Liver (tissue), 9 donors: ENCODE results near the gene MYCBPAP. TPM values are rescaled to one million over a fixed set of nuclear protein-coding genes. Genes with fewer than 3 reads are reported as not detected.

Experiments
- DNase-seq: peaks from one replicate; pipeline ENCODE4 v3.0.0-alpha.2; 2017; ENCODE audit warnings: low spot score
- H3K27ac ChIP-seq, 2 donors: one replicate each; pipeline ENCODE4 v1.7.0; 2013; ENCODE audit warnings: inconsistent platforms in 2 of 2, low read length in 2 of 2, control low read depth in 1 of 2, low read depth in 1 of 2, mild to moderate bottlenecking in 1 of 2
- H3K27me3 ChIP-seq, 4 donors: one replicate each; pipeline versions ENCODE4 v1.6.1 to v1.7.0; 2013; ENCODE audit warnings: low read length in 3 of 4, inconsistent platforms in 1 of 4, mild to moderate bottlenecking in 1 of 4, moderate library complexity in 1 of 4; ENCODE audit not compliant: control insufficient read depth in 4 of 4, insufficient read depth in 4 of 4
- H3K36me3 ChIP-seq, 4 donors: one replicate each; pipeline versions ENCODE4 v1.6.1 to v1.7.0; 2013; ENCODE audit warnings: low read length in 3 of 4, mild to moderate bottlenecking in 3 of 4, low read depth in 1 of 4, moderate library complexity in 1 of 4; ENCODE audit not compliant: control insufficient read depth in 4 of 4, insufficient read depth in 3 of 4
- H3K4me1 ChIP-seq, 4 donors: one replicate each; pipeline versions ENCODE4 v1.6.1 to v1.7.0; 2013; ENCODE audit warnings: low read length in 3 of 4, mild to moderate bottlenecking in 3 of 4, moderate library complexity in 1 of 4; ENCODE audit not compliant: control insufficient read depth in 4 of 4, insufficient read depth in 4 of 4
- H3K4me3 ChIP-seq, 3 donors: one replicate each; pipeline versions ENCODE4 v1.6.1 to v1.7.0; 2013; ENCODE audit warnings: low read length in 3 of 3, control low read depth in 1 of 3, low read depth in 1 of 3, mild to moderate bottlenecking in 1 of 3
- H3K9ac ChIP-seq, 2 donors: one replicate each; pipeline ENCODE4 v1.7.0; 2013; ENCODE audit warnings: low read length in 2 of 2, mild to moderate bottlenecking in 2 of 2, moderate library complexity in 2 of 2, control low read depth in 1 of 2, low read depth in 1 of 2
- H3K9me3 ChIP-seq, 4 donors: one replicate each; pipeline versions ENCODE4 v1.6.1 to v1.7.0; 2013; ENCODE audit warnings: low read length in 3 of 4; ENCODE audit not compliant: control insufficient read depth in 4 of 4
- EGR1 ChIP-seq, 2 donors: IDR thresholded peaks; 2 replicates each; pipeline ENCODE4 v1.6.1; 2016 to 2018; ENCODE audit warnings: antibody characterized with exemption in 2 of 2, low read depth in 2 of 2
- FOXA1 ChIP-seq: IDR thresholded peaks from 2 replicates; pipeline ENCODE4 v1.6.1; 2016; ENCODE audit warnings: antibody characterized with exemption
- FOXA2 ChIP-seq: IDR thresholded peaks from 2 replicates; pipeline ENCODE4 v1.6.1; 2016; ENCODE audit warnings: antibody characterized with exemption
- HNF4A ChIP-seq, 2 donors: conservative IDR thresholded peaks; 2 replicates each; pipeline ENCODE4 v1.6.1; 2016; ENCODE audit warnings: antibody characterized with exemption in 2 of 2, mild to moderate bottlenecking in 2 of 2
- HNF4G ChIP-seq: IDR thresholded peaks from 2 replicates; pipeline ENCODE4 v1.6.1; 2016; ENCODE audit warnings: antibody characterized with exemption
- JUND ChIP-seq, 2 donors: IDR thresholded peaks; 2 replicates each; pipeline ENCODE4 v1.6.1; 2016; ENCODE audit warnings: antibody characterized with exemption in 2 of 2
- NR2F2 ChIP-seq: IDR thresholded peaks from 2 replicates; pipeline ENCODE4 v1.6.1; 2016; ENCODE audit warnings: antibody characterized with exemption
- RAD21 ChIP-seq, 2 donors: IDR thresholded peaks; 2 replicates each; pipeline ENCODE4 v1.6.1; 2016; ENCODE audit warnings: antibody characterized with exemption in 2 of 2, mild to moderate bottlenecking in 2 of 2
- RXRA ChIP-seq, 2 donors: IDR thresholded peaks; 2 replicates each; pipeline ENCODE4 v1.6.1; 2017 to 2018; ENCODE audit warnings: antibody characterized with exemption in 2 of 2, mild to moderate bottlenecking in 1 of 2
- SP1 ChIP-seq: IDR thresholded peaks from 2 replicates; pipeline ENCODE4 v1.6.1; 2018; ENCODE audit warnings: antibody characterized with exemption, mild to moderate bottlenecking
- TAF1 ChIP-seq: conservative IDR thresholded peaks from 2 replicates; pipeline ENCODE4 v1.6.1; 2016; ENCODE audit warnings: antibody characterized with exemption, mild to moderate bottlenecking
- YY1 ChIP-seq: IDR thresholded peaks from 2 replicates; pipeline ENCODE4 v1.6.1; 2016; ENCODE audit warnings: antibody characterized with exemption, mild to moderate bottlenecking
- WGBS: extraction: QIAGEN DNeasy Blood & Tissue Kit; methylation state at CpG from one replicate; pipeline ENCODE4 v1.1.7; 2013; 5-methylcytosine and 5-hydroxymethylcytosine counted together
- polyA plus RNA-seq, 2 donors: library from polyadenylated mRNA; stranded (reverse) in 1 of 2; unstranded in 1 of 2; fragments of 200-250 nt in 1 of 2; fragments of >200 nt in 1 of 2; fragmentation: Nextera tagmentation in 1 of 2; extraction: Ambion mirVana in 1 of 2; gene quantifications; one replicate each; pipeline versions ENCODE4 v1.2.1 to v1.2.3, GENCODE V29; 2013 to 2015
- total RNA-seq, 2 donors: library from RNA; depleted of rRNA; stranded (reverse); fragments of >200 nt; gene quantifications; one replicate each; pipeline ENCODE4 v1.2.3, GENCODE V29; 2014
- TF ChIP-seq, protein P1 (sequence below): IDR thresholded peaks from 2 replicates; pipeline ENCODE4 v1.6.1; 2016; ENCODE audit warnings: antibody characterized with exemption
- TF ChIP-seq, protein P2 (sequence below): IDR thresholded peaks from 2 replicates; pipeline ENCODE4 v1.6.1; 2016; ENCODE audit warnings: antibody characterized with exemption
- TF ChIP-seq, protein P3 (sequence below): fragments of 150-350 bp; IDR thresholded peaks from 2 replicates; pipeline ENCODE4 v1.5.1; 2017; ENCODE audit warnings: improper control_type of control experiment, low read depth, low read length; ENCODE audit not compliant: missing input control
- TF ChIP-seq, protein P4 (sequence below): IDR thresholded peaks from 2 replicates; pipeline ENCODE4 v1.6.1; 2016; ENCODE audit warnings: antibody characterized with exemption, mild to moderate bottlenecking
- donor health status: healthy.
- donor health status: healthy.
- donor health status: healthy.
- donor health status: healthy.
- donor health status: healthy.

Gene MYCBPAP
- total and polyA plus RNA-seq, 4 donors, result 0.23 to 0.25 TPM; not detected in 2

DNA sequence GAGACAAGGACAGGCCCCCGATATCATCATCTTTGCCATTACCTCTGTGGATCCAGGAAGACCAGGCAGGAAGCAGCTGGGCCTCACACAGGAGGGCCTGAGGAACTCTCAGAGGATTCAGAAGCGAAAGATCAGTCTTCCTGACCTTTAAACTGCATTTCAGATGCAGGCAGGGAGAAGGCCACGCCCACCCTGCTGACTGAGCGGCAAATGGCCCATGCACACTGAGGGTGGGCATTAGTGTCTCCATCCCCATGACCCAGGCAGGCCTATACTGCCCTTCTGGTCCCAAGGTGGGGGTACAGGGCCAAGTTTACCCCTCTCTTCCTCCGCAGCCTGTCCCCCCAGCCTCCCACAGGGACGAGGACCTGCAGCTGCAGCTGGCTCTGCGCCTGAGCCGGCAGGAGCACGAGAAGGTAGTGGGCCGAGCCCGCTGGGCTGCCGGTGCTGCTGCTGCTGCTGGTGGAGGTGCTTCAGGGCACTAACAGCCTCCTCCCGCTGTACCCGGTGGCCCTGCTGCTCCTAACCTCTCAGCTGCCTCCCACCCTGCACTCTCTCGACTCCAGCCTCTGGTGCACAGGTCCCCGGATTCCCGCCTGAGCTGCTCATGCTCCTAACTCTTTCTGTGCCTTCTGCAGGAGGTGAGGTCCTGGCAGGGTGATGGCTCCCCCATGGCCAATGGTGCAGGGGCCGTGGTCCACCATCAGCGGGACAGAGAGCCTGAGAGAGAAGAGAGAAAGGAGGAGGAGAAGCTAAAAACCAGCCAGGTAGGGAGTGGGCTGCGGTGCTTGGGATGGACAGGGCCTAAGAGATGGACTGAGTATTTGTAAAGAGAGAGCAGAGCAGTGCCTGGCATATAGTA lies 30.5 kb downstream of the MYCBPAP start:
- DNase-seq, result no peak
- no peak overlapping the region for H3K9ac ChIP-seq
- peaks cover 4 to 17% (median 14%) of the 10 kb centered on the region in 4 donors for H3K4me1 ChIP-seq
- no peak for TF ChIP-seq JUND (IDR thresholded peaks at IDR 0.05)
- no peak for TF ChIP-seq YY1
- TF ChIP-seq SP1, result no peak
- TF ChIP-seq RAD21 (IDR thresholded peaks at IDR 0.05), result no peak
- TF ChIP-seq TAF1, result no peak
- TF ChIP-seq HNF4A (conservative IDR thresholded peaks at IDR 0.05), result no peak
- TF ChIP-seq, protein P1, sequence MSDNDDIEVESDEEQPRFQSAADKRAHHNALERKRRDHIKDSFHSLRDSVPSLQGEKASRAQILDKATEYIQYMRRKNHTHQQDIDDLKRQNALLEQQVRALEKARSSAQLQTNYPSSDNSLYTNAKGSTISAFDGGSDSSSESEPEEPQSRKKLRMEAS, result no peak
- TF ChIP-seq FOXA1, result no peak
- TF ChIP-seq NR2F2, result no peak
- TF ChIP-seq, protein P2, sequence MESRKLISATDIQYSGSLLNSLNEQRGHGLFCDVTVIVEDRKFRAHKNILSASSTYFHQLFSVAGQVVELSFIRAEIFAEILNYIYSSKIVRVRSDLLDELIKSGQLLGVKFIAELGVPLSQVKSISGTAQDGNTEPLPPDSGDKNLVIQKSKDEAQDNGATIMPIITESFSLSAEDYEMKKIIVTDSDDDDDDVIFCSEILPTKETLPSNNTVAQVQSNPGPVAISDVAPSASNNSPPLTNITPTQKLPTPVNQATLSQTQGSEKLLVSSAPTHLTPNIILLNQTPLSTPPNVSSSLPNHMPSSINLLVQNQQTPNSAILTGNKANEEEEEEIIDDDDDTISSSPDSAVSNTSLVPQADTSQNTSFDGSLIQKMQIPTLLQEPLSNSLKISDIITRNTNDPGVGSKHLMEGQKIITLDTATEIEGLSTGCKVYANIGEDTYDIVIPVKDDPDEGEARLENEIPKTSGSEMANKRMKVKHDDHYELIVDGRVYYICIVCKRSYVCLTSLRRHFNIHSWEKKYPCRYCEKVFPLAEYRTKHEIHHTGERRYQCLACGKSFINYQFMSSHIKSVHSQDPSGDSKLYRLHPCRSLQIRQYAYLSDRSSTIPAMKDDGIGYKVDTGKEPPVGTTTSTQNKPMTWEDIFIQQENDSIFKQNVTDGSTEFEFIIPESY, result no peak
- no peak for TF ChIP-seq RXRA (IDR thresholded peaks at IDR 0.05)
- TF ChIP-seq FOXA2, result no peak
- TF ChIP-seq, protein P3, sequence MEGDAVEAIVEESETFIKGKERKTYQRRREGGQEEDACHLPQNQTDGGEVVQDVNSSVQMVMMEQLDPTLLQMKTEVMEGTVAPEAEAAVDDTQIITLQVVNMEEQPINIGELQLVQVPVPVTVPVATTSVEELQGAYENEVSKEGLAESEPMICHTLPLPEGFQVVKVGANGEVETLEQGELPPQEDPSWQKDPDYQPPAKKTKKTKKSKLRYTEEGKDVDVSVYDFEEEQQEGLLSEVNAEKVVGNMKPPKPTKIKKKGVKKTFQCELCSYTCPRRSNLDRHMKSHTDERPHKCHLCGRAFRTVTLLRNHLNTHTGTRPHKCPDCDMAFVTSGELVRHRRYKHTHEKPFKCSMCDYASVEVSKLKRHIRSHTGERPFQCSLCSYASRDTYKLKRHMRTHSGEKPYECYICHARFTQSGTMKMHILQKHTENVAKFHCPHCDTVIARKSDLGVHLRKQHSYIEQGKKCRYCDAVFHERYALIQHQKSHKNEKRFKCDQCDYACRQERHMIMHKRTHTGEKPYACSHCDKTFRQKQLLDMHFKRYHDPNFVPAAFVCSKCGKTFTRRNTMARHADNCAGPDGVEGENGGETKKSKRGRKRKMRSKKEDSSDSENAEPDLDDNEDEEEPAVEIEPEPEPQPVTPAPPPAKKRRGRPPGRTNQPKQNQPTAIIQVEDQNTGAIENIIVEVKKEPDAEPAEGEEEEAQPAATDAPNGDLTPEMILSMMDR, result no peak
- TF ChIP-seq HNF4G, result no peak
- no peak for TF ChIP-seq EGR1 (IDR thresholded peaks at IDR 0.05; ENCODE audit: low read depth in 2 of 2)
- TF ChIP-seq, protein P4, sequence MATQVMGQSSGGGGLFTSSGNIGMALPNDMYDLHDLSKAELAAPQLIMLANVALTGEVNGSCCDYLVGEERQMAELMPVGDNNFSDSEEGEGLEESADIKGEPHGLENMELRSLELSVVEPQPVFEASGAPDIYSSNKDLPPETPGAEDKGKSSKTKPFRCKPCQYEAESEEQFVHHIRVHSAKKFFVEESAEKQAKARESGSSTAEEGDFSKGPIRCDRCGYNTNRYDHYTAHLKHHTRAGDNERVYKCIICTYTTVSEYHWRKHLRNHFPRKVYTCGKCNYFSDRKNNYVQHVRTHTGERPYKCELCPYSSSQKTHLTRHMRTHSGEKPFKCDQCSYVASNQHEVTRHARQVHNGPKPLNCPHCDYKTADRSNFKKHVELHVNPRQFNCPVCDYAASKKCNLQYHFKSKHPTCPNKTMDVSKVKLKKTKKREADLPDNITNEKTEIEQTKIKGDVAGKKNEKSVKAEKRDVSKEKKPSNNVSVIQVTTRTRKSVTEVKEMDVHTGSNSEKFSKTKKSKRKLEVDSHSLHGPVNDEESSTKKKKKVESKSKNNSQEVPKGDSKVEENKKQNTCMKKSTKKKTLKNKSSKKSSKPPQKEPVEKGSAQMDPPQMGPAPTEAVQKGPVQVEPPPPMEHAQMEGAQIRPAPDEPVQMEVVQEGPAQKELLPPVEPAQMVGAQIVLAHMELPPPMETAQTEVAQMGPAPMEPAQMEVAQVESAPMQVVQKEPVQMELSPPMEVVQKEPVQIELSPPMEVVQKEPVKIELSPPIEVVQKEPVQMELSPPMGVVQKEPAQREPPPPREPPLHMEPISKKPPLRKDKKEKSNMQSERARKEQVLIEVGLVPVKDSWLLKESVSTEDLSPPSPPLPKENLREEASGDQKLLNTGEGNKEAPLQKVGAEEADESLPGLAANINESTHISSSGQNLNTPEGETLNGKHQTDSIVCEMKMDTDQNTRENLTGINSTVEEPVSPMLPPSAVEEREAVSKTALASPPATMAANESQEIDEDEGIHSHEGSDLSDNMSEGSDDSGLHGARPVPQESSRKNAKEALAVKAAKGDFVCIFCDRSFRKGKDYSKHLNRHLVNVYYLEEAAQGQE, result no peak
- H3K9me3 ChIP-seq, result no peaks in the 10 kb centered on the region
- H3K4me3 ChIP-seq, result no peak overlapping the region
- no peaks in the 10 kb centered on the region for H3K27me3 ChIP-seq
- no peaks in the 10 kb centered on the region for H3K36me3 ChIP-seq
- WGBS, result 83% methylated on average over 20 of the region's 20 CpGs
- H3K27ac ChIP-seq, result no peak overlapping the region
